Measurements from ENCODE around the gene OXNAD1.

- no peak for TF ChIP-seq CTCF (conservative IDR thresholded peaks at IDR 0.05)
- TF ChIP-seq EZH2 (IDR thresholded peaks at IDR 0.05; ENCODE audit: low read depth), result no peak
Measured at GRCh38 chr3:16273867-16274266, 8.9 kb downstream of the OXNAD1 start.
